PC-3 (cell line): ENCODE measurements around the gene ANKRD30B. TPM values are rescaled to one million over a fixed set of nuclear protein-coding genes. Genes with fewer than 3 reads are reported as not detected.
A peak's percentile ranks its signal among the peaks of the same experiment; 100 is the strongest.
"Not testable (repeated sequence)": the region's sequence is repeated elsewhere in the genome, so short reads cannot be mapped to it uniquely, and the experiment has no call there.

Experiments used
- ATAC-seq: fragments of 200-7000 bp; cut with Tn5 transposase; 2 replicates; pipeline ENCODE4 v1.9.1; 2020; ENCODE audit warnings: mild to moderate bottlenecking, moderate library complexity
- BruUV-seq: library from RNA; stranded (reverse); fragments of 400-500 nt; replicated peaks from 2 replicates; lab custom pipeline; 2021; lab: Mats Ljungman, UMichigan
- CTCF ChIA-PET: fragments of 300-600 bp; sonication (Branson Sonifier 250); formaldehyde crosslinking; loops from one replicate; lab custom pipeline; 2022; ENCODE audit warnings: antibody characterized with exemption; lab: Charles Lee
- POLR2A ChIA-PET: fragments of 300-600 bp; sonication (Branson Sonifier 250); formaldehyde crosslinking; loops from one replicate; lab custom pipeline; 2022; ENCODE audit warnings: antibody characterized with exemption; ENCODE audit not compliant: unreplicated experiment; lab: Charles Lee
- DNase-seq: peaks from one replicate; pipeline ENCODE4 v3.0.0-alpha.2; 2015
- H2AFZ ChIP-seq: fragments of 300-600 bp; sonication (generic); 2 replicates; pipeline ENCODE4 v1.6.0; 2016; ENCODE audit warnings: antibody characterized with exemption, low read length
- H3F3A ChIP-seq: fragments of 300-600 bp; sonication (generic); one replicate; pipeline ENCODE4 v1.6.0; 2017; ENCODE audit warnings: antibody characterized with exemption, low read length, control low read depth, mild to moderate bottlenecking; ENCODE audit not compliant: unreplicated experiment
- H3K27ac ChIP-seq: fragments of 300-600 bp; sonication (generic); 2 replicates; pipeline ENCODE4 v1.5.1; 2016; ENCODE audit warnings: mild to moderate bottlenecking, low read length
- H3K27me3 ChIP-seq: fragments of 300-600 bp; sonication (generic); 2 replicates; pipeline ENCODE4 v1.6.1; 2016; ENCODE audit warnings: low read length, mixed read lengths
- H3K36me3 ChIP-seq: fragments of 300-600 bp; sonication (generic); 2 replicates; pipeline ENCODE4 v1.6.1; 2016; ENCODE audit warnings: low read depth, mixed run types, low read length, mixed read lengths
- H3K4me1 ChIP-seq: fragments of 300-600 bp; sonication (generic); 2 replicates; pipeline ENCODE4 v1.5.1; 2016; ENCODE audit warnings: low read length; ENCODE audit not compliant: insufficient read depth
- H3K4me2 ChIP-seq: fragments of 300-600 bp; sonication (generic); 2 replicates; pipeline ENCODE4 v1.6.0; 2016; ENCODE audit warnings: low read length
- H3K4me3 ChIP-seq: fragments of 300-600 bp; sonication (generic); 2 replicates; pipeline ENCODE4 v1.5.1; 2016; ENCODE audit warnings: mild to moderate bottlenecking, low read length, mixed read lengths
- H3K79me2 ChIP-seq: fragments of 300-600 bp; sonication (generic); 2 replicates; pipeline ENCODE4 v1.6.1; 2017; ENCODE audit warnings: low read length, mixed read lengths
- H3K9ac ChIP-seq: fragments of 300-600 bp; sonication (generic); 2 replicates; pipeline ENCODE4 v1.6.0; 2016; ENCODE audit warnings: mild to moderate bottlenecking, low read length
- H3K9me2 ChIP-seq: fragments of 300-600 bp; sonication (generic); replicated peaks from 2 replicates; pipeline ENCODE4 v1.6.1; 2016; ENCODE audit warnings: mixed run types, low read length, mixed read lengths
- H3K9me3 ChIP-seq: fragments of 300-600 bp; sonication (generic); 2 replicates; pipeline ENCODE4 v1.6.1; 2016; ENCODE audit warnings: low read length, mixed read lengths
- H4K20me1 ChIP-seq: fragments of 300-600 bp; sonication (generic); 2 replicates; pipeline ENCODE4 v1.6.1; 2016; ENCODE audit warnings: low read length, mixed read lengths
- EZH2 ChIP-seq: fragments of 300-600 bp; sonication (generic); IDR thresholded peaks from one replicate; pipeline ENCODE4 v1.6.1; 2017; ENCODE audit warnings: antibody characterized with exemption, mild to moderate bottlenecking, low read length; ENCODE audit not compliant: unreplicated experiment
- EZH2phosphoT487 ChIP-seq: fragments of 300-600 bp; sonication (generic); IDR thresholded peaks from 2 replicates; pipeline ENCODE4 v1.6.1; 2018; ENCODE audit warnings: mild to moderate bottlenecking, antibody characterized with exemption, low read length, borderline replicate concordance
- intact Hi-C: fragments of 100-400 bp; cut with micrococcal nuclease; formaldehyde crosslinking; loops from 2 replicates; pipeline ENCODE4 v1.9.0; 2023
- microRNA-seq: library from miRNA; unstranded; fragments of <30 nt; microRNA quantifications from one replicate; pipeline ENCODE4 v1.1.0, GENCODE V29; 2020; ENCODE audit not compliant: unreplicated experiment
- total RNA-seq: library from RNA; depleted of rRNA; stranded (reverse); fragments of >200 nt; gene quantifications from 2 replicates; pipeline ENCODE4 v1.2.3, GENCODE V29; 2014; rRNA removed
- TF ChIP-seq, protein P1 (sequence below): fragments of 300-600 bp; sonication (generic); conservative IDR thresholded peaks from 2 replicates; pipeline ENCODE4 v1.5.1; 2017; ENCODE audit warnings: antibody characterized with exemption, low read depth, mild to moderate bottlenecking, low read length

The ANKRD30B gene
- total RNA-seq, 1 experiment from 2014 or later = 0.51 TPM

DNA sequence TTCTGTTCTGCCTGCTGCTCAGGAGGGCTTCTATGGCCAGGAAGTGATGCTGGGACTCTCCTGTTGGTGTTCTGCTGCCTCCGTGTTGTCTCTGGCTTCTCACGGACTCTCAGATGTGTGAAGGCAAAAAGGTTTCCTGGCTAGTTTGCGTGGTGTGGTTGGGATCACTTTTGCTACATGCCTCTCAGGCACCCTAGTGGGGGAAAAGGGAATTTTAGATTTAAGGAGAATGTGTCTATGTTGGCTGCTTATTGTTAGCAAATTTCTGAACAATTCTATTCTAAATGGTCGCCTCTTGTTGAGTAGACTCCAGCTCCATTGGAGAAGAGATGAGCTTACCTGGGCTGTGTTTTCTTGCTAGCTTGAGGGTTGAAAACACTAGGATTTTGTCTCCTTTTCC lies 120.9 kb downstream of the ANKRD30B start:
- H3K4me3 ChIP-seq, H2AFZ ChIP-seq, H3K36me3 ChIP-seq, H3K27me3 ChIP-seq, POLR2A ChIA-PET, CTCF ChIA-PET, H3K4me2 ChIP-seq, H3K9me2 ChIP-seq, ATAC-seq, H3K9me3 ChIP-seq, H3K9ac ChIP-seq, H3K27ac ChIP-seq, intact Hi-C loops, H3K4me1 ChIP-seq, BruUV-seq, H3K79me2 ChIP-seq, H4K20me1 ChIP-seq, H3F3A ChIP-seq: not testable (repeated sequence)
- TF ChIP-seq, protein P1, sequence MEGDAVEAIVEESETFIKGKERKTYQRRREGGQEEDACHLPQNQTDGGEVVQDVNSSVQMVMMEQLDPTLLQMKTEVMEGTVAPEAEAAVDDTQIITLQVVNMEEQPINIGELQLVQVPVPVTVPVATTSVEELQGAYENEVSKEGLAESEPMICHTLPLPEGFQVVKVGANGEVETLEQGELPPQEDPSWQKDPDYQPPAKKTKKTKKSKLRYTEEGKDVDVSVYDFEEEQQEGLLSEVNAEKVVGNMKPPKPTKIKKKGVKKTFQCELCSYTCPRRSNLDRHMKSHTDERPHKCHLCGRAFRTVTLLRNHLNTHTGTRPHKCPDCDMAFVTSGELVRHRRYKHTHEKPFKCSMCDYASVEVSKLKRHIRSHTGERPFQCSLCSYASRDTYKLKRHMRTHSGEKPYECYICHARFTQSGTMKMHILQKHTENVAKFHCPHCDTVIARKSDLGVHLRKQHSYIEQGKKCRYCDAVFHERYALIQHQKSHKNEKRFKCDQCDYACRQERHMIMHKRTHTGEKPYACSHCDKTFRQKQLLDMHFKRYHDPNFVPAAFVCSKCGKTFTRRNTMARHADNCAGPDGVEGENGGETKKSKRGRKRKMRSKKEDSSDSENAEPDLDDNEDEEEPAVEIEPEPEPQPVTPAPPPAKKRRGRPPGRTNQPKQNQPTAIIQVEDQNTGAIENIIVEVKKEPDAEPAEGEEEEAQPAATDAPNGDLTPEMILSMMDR = peak; percentile 37; the same call in 1 of the 2 replicates
- peak; percentile 34 for DNase-seq

DNA sequence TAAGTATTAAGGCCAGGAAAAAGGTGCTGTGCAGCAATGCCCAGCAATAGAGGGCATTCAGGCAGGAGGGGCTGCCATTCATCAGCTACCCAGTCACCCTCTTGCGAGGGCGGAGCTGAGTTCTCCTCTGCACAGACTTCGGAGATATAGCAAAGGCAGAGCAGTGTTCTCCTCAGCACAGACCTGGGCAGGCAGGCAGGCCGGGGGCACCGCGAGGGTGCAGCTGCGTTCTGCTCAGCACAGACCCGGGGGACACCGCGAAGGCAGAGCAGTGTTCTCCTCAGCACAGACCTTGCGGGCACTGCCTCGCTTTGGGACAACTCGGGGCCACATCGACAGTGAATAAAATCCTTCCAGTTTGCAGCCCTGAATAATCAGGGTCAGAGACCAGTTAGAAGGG lies 130.9 kb downstream of the ANKRD30B start:
- H3K9ac ChIP-seq, H3K4me2 ChIP-seq, CTCF ChIA-PET, POLR2A ChIA-PET, H2AFZ ChIP-seq, H4K20me1 ChIP-seq, H3K27me3 ChIP-seq, H3K4me3 ChIP-seq, H3K27ac ChIP-seq, H3K9me2 ChIP-seq, BruUV-seq, H3K36me3 ChIP-seq, H3F3A ChIP-seq, ATAC-seq, H3K9me3 ChIP-seq, DNase-seq, H3K4me1 ChIP-seq, intact Hi-C loops, H3K79me2 ChIP-seq: not testable (repeated sequence)

DNA sequence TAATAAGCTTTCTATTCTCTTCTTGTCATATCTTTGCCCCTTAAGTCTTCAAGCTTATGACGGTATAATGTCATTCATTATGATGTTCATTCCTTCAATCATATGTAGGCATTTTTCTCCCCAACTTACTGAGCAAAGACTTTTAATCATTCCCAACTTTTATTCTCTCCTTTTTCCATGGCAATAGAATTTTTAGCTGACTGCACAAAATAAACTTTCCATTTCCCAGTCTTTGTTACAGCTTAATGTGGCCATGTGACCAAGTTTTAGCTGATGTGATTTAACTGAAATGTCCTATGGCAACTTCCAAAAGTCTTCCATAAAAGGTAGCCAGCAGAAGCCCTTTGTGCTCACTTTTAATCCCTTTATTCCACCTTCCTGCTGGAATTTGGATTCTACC lies 152.5 kb downstream of the ANKRD30B start:
- H3K27ac ChIP-seq = no peak overlapping the region
- DNase-seq = no peak
- no peaks in the 10 kb centered on the region for H3K4me1 ChIP-seq
- no peaks in the 10 kb centered on the region for H3K9me3 ChIP-seq
- H3K9me2 ChIP-seq = no peaks in the 10 kb centered on the region
- TF ChIP-seq EZH2 = no peak
- TF ChIP-seq, protein P1 = no peak
- no peak for TF ChIP-seq EZH2phosphoT487
- POLR2A ChIA-PET = no interaction called here
- no peaks in the 10 kb centered on the region for H3K79me2 ChIP-seq
- no peak overlapping the region for H3K9ac ChIP-seq
- no peak overlapping the region for H3K4me3 ChIP-seq
- H3F3A ChIP-seq = no peaks in the 10 kb centered on the region
- no peaks in the 10 kb centered on the region for H4K20me1 ChIP-seq
- no peaks in the 10 kb centered on the region for H3K36me3 ChIP-seq
- intact Hi-C loops = no loop called here
- no peak overlapping the region for H3K4me2 ChIP-seq
- ATAC-seq = no peak
- H3K27me3 ChIP-seq = no peaks in the 10 kb centered on the region
- CTCF ChIA-PET = no interaction called here
- H2AFZ ChIP-seq = no peak overlapping the region
- no TSS peak for BruUV-seq

Small RNAs within 50 kb of the gene (microRNA-seq; reads per million reads assigned to microRNA genes)
- not detected for gene MIR3156-2

Other genes starting within 250 kb of the ANKRD30B start
- 0.04 TPM in 1 of 2 replicates, not detected in the other for gene POTEC, start 204.6 kb upstream of the ANKRD30B start, total RNA-seq